DMS 273 (cell line): ENCODE results near the gene TARS1.

Source experiments
- DNase-seq: peaks from one replicate; lab custom pipeline; 2025; ENCODE audit not compliant: unreplicated experiment; lab: John Stamatoyannopoulos, UW

Gene TARS1

GRCh38 chr5:33438996-33439395 lies 1.8 kb upstream of the TARS1 start:
- DNase-seq = no peak

- DNase-seq = peak; percentile 69
These were observed 772 bp upstream of the TARS1 start for GRCh38 chr5:33439905-33440481.

- peak; percentile 96 for DNase-seq
These were observed 744 bp downstream of the TARS1 start for GRCh38 chr5:33441241-33442177.

- DNase-seq = no peak
These were observed 3.8 kb downstream of the TARS1 start for GRCh38 chr5:33444542-33444941.

- no peak for DNase-seq
These were observed 5.0 kb downstream of the TARS1 start for GRCh38 chr5:33445798-33446197.

- no peak for DNase-seq
These were observed 7.4 kb downstream of the TARS1 start for GRCh38 chr5:33448118-33448517.

- DNase-seq = no peak
These were observed 16.4 kb downstream of the TARS1 start for GRCh38 chr5:33457126-33457525.

GRCh38 chr5:33457817-33458216 lies 17.1 kb downstream of the TARS1 start:
- DNase-seq = no peak

GRCh38 chr5:33460210-33460609 lies 19.4 kb downstream of the TARS1 start:
- no peak for DNase-seq

GRCh38 chr5:33462456-33462855 lies 21.7 kb downstream of the TARS1 start:
- no peak for DNase-seq

GRCh38 chr5:33465120-33465519 lies 24.4 kb downstream of the TARS1 start:
- no peak for DNase-seq

- DNase-seq = no peak
These were observed 28.1 kb downstream of the TARS1 start for GRCh38 chr5:33468775-33469435.

- peak; percentile 40 for DNase-seq
These were observed 29.8 kb downstream of the TARS1 start for GRCh38 chr5:33470544-33470943.

GRCh38 chr5:33472805-33473409 lies 32.1 kb downstream of the TARS1 start:
- DNase-seq = no peak

GRCh38 chr5:33474004-33474403 lies 33.2 kb downstream of the TARS1 start:
- DNase-seq = no peak

- no peak for DNase-seq
These were observed 34.2 kb downstream of the TARS1 start for GRCh38 chr5:33474931-33475499.

- DNase-seq = no peak
These were observed 34.9 kb downstream of the TARS1 start for GRCh38 chr5:33475706-33476105.

- no peak for DNase-seq
These were observed 36.2 kb downstream of the TARS1 start for GRCh38 chr5:33476992-33477391.

- DNase-seq = no peak
These were observed 37.1 kb downstream of the TARS1 start for GRCh38 chr5:33477816-33478215.

- DNase-seq = no peak
These were observed 38.5 kb downstream of the TARS1 start for GRCh38 chr5:33479311-33479710.

GRCh38 chr5:33480876-33481275 lies 40.1 kb downstream of the TARS1 start:
- no peak for DNase-seq
